SH-SY5Y (cell line): ENCODE results near the gene VASH2.

Experiments
- GATA2 ChIP-seq: IDR thresholded peaks from 2 replicates; pipeline ENCODE4 v1.6.1; 2011; ENCODE audit warnings: mild to moderate bottlenecking, low read depth, low read length
- GATA3 ChIP-seq: IDR thresholded peaks from 2 replicates; pipeline ENCODE4 v1.6.1; 2011; ENCODE audit warnings: low read depth, mild to moderate bottlenecking, low read length, moderate library complexity

The VASH2 gene

DNA sequence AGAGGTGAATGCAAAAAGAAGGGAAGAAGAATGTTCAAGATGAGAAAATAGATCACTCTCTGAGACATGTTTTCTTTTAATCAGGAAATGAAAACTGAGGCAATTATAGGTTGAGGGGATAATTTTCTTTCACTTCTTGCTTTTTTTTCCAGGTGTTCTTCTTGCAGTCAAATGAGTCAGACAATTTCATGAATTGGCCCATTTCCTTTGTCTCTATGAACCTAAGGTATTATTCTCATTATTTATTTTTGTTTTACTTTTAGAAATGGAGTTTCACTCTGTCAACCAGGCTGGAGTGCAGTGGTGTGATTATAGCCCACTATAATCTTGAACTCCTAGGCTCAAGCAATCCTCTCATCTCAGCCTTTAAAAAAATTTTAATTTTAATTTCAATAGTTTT, 3.5 kb upstream of the VASH2 start:
- TF ChIP-seq GATA3 (no peak), GATA2 (no peak)

DNA sequence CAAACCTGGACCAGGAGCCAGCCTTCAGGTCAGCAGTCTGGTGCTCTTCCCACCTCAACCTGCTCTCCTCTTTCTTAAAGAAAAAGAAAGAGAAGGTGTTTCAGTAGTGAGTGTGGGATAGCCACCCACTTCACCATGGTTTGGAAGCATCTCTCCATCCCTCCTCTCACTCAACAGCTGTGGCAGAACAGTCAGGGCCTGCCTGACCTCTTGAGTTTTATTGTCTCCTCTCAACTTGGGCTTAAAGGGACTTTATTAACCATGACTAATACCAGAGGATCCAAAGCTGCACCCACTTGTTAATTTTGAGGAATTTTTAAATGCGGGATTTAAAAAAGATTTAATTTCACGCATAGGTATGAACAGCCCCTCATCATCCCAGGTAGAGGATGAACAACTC, 570 bp upstream of the VASH2 start:
- no peak for TF ChIP-seq GATA2

DNA sequence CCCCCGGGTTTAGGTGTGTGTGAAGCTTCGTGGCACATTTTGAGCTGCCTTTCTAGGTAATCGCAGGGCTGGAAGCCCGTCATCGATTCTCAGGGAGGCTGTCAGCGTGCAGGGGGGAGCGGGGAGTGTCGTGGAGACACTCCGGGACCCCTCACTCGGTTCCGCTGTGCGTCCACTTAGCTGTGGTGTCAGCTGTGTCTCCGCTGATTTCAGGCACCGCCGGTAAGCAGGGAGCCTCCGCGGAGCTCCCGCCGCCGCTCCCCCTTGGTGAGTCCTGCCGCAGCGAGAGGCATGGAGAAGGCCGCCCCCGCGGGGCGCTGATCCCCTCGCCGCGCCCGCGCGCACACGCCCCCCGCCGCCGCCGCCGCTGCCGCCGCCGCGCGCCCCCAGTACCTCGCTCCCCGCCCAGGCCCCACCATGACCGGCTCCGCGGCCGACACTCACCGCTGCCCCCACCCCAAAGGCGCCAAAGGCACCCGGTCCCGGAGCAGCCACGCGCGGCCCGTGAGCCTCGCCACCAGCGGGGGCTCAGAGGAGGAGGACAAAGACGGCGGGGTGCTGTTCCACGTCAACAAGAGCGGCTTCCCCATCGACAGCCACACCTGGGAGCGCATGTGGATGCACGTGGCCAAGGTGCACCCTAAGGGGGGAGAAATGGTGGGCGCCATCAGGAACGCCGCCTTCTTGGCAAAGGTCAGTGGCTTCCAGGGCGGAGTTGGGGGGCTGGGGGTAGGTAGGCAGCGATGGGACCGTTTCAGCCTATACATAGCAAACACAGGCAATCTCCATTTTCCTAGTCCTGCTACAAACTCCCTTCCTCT, 995 bp downstream of the VASH2 start:
- no peak for TF ChIP-seq GATA3
- TF ChIP-seq GATA2 = no peak

DNA sequence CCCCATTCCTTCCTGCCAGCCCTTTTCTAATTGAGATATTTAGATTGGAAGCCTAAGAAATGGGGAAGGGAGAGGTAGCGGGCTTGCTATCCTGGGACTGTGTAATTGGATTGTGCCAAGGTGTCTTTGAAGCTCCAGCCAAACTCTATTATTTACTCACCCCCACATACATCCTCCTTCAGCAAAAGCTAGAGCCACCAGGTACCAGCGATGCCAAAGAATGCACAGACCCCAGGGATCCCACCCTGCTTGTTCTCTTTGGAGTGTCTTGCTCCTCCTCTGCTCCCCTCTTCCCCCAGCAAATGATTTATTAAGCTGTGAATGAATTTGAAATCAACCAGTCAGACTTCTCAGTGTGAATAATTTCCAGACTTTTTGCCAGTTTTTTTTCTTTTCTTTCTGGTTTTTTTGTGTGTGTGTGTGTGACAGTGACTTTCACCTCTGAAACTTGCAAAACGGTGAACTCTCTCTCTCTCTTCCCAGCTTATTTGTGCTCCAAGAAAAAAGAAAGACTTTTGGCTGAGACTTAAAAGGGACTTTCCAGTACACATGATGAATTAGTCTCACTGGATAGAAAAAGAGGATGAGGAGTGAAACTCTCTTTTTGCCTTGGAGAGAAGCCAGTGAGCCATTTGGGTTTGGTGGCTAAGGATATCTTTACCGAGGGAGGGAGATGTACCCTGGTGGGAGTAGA, 1.8 kb downstream of the VASH2 start:
- TF ChIP-seq GATA2 (no peak), GATA3 (no peak)

DNA sequence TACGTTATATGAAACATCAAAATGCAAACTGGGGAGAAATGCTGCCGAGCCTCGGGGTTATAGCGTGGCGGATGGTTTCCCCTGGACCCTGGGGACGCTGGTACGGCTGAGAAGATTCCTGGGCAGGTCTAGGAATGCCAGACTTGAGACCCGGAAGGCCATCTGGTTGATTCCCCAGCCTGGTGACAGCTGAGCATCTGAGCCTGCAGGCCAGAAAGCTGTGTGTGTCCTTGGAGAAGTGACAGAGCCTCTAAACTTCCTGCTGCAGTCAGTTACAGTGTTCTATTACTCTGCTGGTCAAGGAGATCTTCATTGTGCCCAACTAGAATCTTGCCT, 2.3 kb downstream of the VASH2 start:
- no peak for TF ChIP-seq GATA3
- no peak for TF ChIP-seq GATA2

- TF ChIP-seq GATA3 (no peak), GATA2 (no peak)
Measured at GRCh38 chr1:212953321-212953720, 3.0 kb downstream of the VASH2 start.

GRCh38 chr1:212954514-212954913, 4.2 kb downstream of the VASH2 start:
- no peak for TF ChIP-seq GATA2
- no peak for TF ChIP-seq GATA3

- no peak for TF ChIP-seq GATA3
- TF ChIP-seq GATA2 = no peak
Measured at GRCh38 chr1:212955098-212955497, 4.8 kb downstream of the VASH2 start.

- TF ChIP-seq GATA2 (no peak), GATA3 (no peak)
Measured at GRCh38 chr1:212955961-212956620, 5.8 kb downstream of the VASH2 start.

- no peak for TF ChIP-seq GATA2
- TF ChIP-seq GATA3 = no peak
Measured at GRCh38 chr1:212957546-212957945, 7.2 kb downstream of the VASH2 start.

DNA sequence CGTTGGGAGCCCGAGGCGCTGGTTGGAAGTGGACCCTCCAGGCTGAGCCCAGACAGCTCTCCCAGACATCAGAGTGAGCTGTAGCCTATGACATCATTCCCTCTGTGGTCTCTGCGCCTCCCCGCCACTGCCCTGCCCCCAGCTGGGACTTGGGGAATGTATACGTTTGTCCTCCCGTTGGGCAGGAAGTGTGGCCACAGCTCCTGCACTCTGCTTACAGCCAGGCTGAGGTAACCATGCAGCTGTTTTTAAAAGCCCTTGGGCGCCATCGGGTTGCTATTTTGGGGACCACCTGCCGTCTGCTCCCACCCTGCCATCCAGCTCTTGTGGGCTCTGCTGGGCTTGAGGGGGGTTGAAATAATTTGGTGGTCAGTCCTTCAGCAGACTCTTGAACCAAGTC, 7.8 kb downstream of the VASH2 start:
- TF ChIP-seq GATA3 (no peak), GATA2 (no peak)

DNA sequence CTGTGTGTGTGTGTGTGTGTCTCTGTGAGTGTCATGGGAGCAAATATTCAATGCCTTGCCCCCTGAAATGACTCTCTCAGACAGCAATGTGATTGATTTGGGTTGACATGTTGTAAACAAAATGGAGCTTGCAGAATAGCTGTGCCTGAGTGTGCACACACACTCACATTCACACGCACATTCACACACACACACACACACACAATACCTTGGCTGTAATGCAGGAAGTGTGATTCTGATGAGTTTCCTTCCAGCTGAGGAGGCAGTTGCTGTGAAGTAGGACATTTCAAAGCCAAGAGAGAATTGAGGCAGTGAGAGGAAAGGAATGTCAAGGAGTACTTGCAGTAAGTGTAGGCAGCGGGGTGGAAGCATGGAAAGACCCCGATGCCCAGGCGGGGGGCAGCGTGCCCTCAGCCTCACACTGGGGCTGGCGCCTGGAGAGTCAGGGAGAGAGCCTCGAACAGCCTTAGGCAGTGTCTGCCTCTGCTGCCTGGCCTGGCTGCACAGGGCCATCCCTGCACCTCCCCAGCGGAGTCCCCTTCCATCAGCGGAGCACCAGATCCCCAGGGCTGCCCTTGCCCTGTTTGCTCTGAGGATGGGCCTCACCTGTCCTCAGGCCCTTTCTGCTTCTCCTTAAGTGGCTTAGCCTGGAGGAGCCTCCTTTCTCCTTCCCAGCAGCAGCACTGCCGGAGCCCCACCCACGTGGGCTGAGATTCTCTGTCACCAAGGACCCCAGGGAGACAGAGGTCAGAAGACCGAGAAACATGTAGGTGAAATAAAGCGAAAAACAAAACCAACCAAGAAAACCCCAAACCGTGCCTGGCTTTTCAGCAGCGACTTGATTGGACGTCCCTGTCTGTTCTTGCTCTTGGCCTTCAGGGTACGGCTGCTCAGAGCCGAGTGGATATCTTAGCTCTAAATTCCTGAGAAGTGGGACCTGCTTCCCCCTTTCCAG, 9.2 kb downstream of the VASH2 start:
- TF ChIP-seq GATA3 = no peak
- no peak for TF ChIP-seq GATA2

DNA sequence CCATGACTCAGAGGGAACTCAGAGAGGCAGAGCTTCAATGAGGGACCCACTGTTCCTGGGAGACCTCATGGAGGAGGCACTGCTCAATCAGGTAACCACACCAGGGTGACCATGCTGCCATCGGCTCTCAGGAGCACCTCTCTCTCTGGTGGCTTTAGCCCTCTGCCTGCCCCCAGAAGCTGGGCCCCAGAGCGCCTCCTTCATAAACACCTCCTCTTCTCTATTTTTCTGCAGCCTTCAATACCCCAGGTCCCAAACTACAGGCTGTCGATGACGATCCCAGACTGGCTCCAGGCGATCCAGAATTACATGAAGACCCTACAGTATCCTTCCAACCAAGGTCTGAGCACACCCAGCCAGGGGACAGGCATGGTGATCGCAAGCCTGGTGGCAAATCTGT, 10.6 kb downstream of the VASH2 start:
- no peak for TF ChIP-seq GATA3

GRCh38 chr1:212962509-212962908, 12.2 kb downstream of the VASH2 start:
- TF ChIP-seq GATA2 = no peak
- no peak for TF ChIP-seq GATA3
